Omental fat pad (tissue), 4 donors: Measurements from ENCODE around the gene IFNA4. TPM values are rescaled to one million over a fixed set of nuclear protein-coding genes. Genes with fewer than 3 reads are reported as not detected.

Source experiments
- ATAC-seq: fragments of 150-250 bp; one replicate; pipeline ENCODE4 v1.9.1; 2016; ENCODE audit warnings: mild to moderate bottlenecking, moderate library complexity; ENCODE audit not compliant: low FRiP score
- DNase-seq: peaks from one replicate; pipeline ENCODE4 v3.0.0-alpha.2; 2019; ENCODE audit warnings: low spot score
- small RNA-seq: library from RNA; depleted of rRNA; stranded (forward); fragments of <200 nt; gene quantifications from one replicate; pipeline ENCODE3, GENCODE V24; 2016
- total RNA-seq, 4 donors: library from RNA; depleted of rRNA; stranded (reverse); fragments of >200 nt; gene quantifications; one replicate each; pipeline ENCODE4 v1.1.0, GENCODE V29; 2016
- TF ChIP-seq, protein P1 (sequence below), 3 donors: fragments of 450-650 bp; IDR thresholded peaks; one replicate each; pipeline ENCODE4 v1.5.1; 2016 to 2017; ENCODE audit warnings: antibody characterized with exemption in 3 of 3, mild to moderate bottlenecking in 3 of 3, moderate library complexity in 2 of 3

IFNA4 gene
- total RNA-seq, 4 donors from 2014 or later: not detected

DNA sequence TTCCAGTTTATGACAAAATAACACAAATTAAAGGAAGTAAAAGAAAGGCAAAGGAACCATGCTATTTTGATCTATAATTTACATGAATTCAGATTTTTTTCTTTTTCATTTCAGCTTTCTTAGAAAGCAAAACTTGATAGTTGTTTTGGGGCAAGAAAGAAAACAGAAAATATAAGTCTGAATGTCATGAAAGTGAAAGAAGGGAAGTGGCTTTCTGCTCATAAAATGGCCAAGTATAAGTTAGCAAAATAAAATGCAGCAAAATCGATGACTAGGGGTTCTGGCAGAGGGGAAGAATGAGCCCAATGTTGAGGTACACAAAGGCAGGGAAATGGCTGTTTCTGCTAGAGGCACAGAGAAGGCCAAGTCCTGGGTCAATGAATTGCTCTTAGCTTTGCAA, 42.8 kb downstream of the IFNA4 start:
- DNase-seq (no peak), ATAC-seq (no peak)
- TF ChIP-seq, protein P1, sequence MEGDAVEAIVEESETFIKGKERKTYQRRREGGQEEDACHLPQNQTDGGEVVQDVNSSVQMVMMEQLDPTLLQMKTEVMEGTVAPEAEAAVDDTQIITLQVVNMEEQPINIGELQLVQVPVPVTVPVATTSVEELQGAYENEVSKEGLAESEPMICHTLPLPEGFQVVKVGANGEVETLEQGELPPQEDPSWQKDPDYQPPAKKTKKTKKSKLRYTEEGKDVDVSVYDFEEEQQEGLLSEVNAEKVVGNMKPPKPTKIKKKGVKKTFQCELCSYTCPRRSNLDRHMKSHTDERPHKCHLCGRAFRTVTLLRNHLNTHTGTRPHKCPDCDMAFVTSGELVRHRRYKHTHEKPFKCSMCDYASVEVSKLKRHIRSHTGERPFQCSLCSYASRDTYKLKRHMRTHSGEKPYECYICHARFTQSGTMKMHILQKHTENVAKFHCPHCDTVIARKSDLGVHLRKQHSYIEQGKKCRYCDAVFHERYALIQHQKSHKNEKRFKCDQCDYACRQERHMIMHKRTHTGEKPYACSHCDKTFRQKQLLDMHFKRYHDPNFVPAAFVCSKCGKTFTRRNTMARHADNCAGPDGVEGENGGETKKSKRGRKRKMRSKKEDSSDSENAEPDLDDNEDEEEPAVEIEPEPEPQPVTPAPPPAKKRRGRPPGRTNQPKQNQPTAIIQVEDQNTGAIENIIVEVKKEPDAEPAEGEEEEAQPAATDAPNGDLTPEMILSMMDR (IDR thresholded peaks at IDR 0.05): no peak

DNA sequence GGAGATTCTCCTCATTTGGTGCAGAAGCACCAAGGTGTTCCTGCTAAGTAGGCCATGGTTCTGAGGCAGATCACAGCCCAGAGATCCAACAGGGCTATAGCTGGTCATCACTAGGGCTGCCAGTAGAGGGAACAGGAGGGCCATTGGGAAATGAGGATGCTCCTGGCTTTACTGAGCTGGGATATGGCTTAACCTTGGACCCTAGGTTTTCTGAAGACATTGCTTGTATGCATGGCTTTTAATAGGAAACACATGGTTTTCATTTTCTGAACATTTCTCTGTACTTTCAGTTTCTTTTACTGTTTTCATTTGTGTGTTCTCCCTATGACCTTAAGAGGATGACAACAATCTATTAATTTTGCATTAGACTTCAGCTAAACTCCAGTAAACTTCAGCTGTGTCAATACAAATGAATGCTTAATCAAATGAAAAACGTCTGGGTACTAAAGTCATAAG, 45.9 kb downstream of the IFNA4 start, which contains the start of gene IFNW1:
Gene IFNW1 (minus strand): TSS at position 406 of the 456 bp plus-strand sequence. CDS start 262 bp downstream, at position 144.
- ATAC-seq (no peak), DNase-seq (no peak)
- TF ChIP-seq, protein P1 (IDR thresholded peaks at IDR 0.05): no peak

DNA sequence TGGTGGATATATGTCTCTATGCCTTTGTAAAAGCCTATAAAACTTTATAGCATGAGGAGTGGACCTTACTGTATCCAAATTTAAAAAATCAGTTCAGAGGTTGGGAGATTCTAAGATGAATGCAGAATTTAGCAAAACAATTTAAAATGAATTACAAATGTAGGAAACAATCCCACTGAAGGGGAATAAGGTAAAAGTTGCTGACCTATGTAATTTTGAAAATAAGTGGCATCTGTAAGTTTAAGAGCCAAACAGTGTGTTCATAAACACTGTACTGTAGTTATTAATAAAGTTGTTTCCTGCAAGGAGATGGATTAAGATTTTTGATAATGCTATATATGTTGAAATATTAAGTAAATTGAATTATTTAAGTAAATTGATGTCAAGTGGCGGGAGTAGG, 50.4 kb downstream of the IFNA4 start:
- TF ChIP-seq, protein P1 (IDR thresholded peaks at IDR 0.05): no peak
- ATAC-seq (no peak), DNase-seq (no peak)

Small RNA genes within 50 kb of the gene (small RNA-seq; reads per million reads assigned to genes)
- not detected for gene RF00019

Other genes starting within 250 kb of the IFNA4 start
- 1 to 10 TPM; 4.1 to 6.6 (median 5.1) TPM for gene HACD4, start 155.9 kb downstream of the IFNA4 start, total RNA-seq
- gene IFNB1, start 109.6 kb downstream of the IFNA4 start, total RNA-seq: not detected
- not detected for gene IFNW1, start 45.8 kb downstream of the IFNA4 start, total RNA-seq
- gene IFNA21, start 20.9 kb downstream of the IFNA4 start, total RNA-seq: not detected
- gene IFNA7, start 14.6 kb upstream of the IFNA4 start, total RNA-seq: not detected
- gene IFNA10, start 19.6 kb upstream of the IFNA4 start, total RNA-seq: not detected
- gene IFNA16, start 29.7 kb upstream of the IFNA4 start, total RNA-seq: not detected
- gene IFNA17, start 40.6 kb upstream of the IFNA4 start, total RNA-seq: not detected
- gene IFNA14, start 52.4 kb upstream of the IFNA4 start, total RNA-seq: not detected
- under 1 TPM in 1 of 4 donors, not detected in 3; 0.84 TPM for gene IFNA5, start 117.7 kb upstream of the IFNA4 start, total RNA-seq
- gene KLHL9, start 147.8 kb upstream of the IFNA4 start, total RNA-seq: 10 to 100 TPM; 17.7 to 30.7 (median 19.4) TPM
- gene IFNA6, start 163.3 kb upstream of the IFNA4 start, total RNA-seq: not detected
- gene IFNA13, start 180.5 kb upstream of the IFNA4 start, total RNA-seq: not detected
- under 1 TPM in 1 of 4 donors, not detected in 3; 0.75 TPM for gene IFNA2, start 197.8 kb upstream of the IFNA4 start, total RNA-seq
- gene IFNA8, start 221.5 kb upstream of the IFNA4 start, total RNA-seq: not detected